Measurements from ENCODE around the gene MRPS21. TPM values are rescaled to one million over a fixed set of nuclear protein-coding genes. Genes with fewer than 3 reads are reported as not detected.

The MRPS21 gene
- total RNA-seq, 2 donors from 2014 or later: 74.8 to 84.2 TPM

GRCh38 chr1:150352866-150353265, 59.2 kb downstream of the MRPS21 start:
- DNase-seq: no peak
- Mint-ChIP-seq H3K27ac (no peak overlapping the region), H3K4me1 (ENCODE audit: low read depth) (no peaks in the 10 kb centered on the region), H3K4me3 (no peak overlapping the region), H3K27me3 (ENCODE audit: low read depth) (no peaks in the 10 kb centered on the region), H3K36me3 (ENCODE audit: insufficient read depth in 2 of 2) (peaks cover 10 to 28% of the 10 kb centered on the region in 2 donors), H3K9me3 (no peaks in the 10 kb centered on the region)
- no peak for ATAC-seq (replicated peaks in 1 of 2)

Other genes starting within 250 kb of the MRPS21 start
- 10 to 100 TPM; 32.4 to 35.4 TPM for gene VPS45, start 226.1 kb upstream of the MRPS21 start, total RNA-seq
- gene PLEKHO1, start 143.9 kb upstream of the MRPS21 start, total RNA-seq: 10 to 100 TPM; 21.9 to 42.7 TPM
- gene ANP32E, start 57.7 kb upstream of the MRPS21 start, total RNA-seq: 100 to 1,000 TPM; 151 to 157 TPM
- gene CA14, start 36.1 kb upstream of the MRPS21 start, total RNA-seq: not detected
- gene APH1A, start 24.8 kb upstream of the MRPS21 start, total RNA-seq: 100 to 1,000 TPM; 128 to 129 TPM
- 1 to 10 TPM; 1.9 to 2.8 TPM for gene C1orf54, start 21.1 kb upstream of the MRPS21 start, total RNA-seq
- gene CIART, start 11.3 kb upstream of the MRPS21 start, total RNA-seq: 1 to 10 TPM; 1.6 to 2.4 TPM
- gene PRPF3, start 27.7 kb downstream of the MRPS21 start, total RNA-seq: 10 to 100 TPM; 83.9 to 88.5 TPM
- 10 to 100 TPM; 31.9 to 32.7 TPM for gene RPRD2, start 70.3 kb downstream of the MRPS21 start, total RNA-seq
- gene TARS2, start 193.6 kb downstream of the MRPS21 start, total RNA-seq: 10 to 100 TPM; 49.8 to 66.4 TPM
- 1 to 10 TPM; 1.3 to 1.5 TPM for gene ECM1, start 214.2 kb downstream of the MRPS21 start, total RNA-seq
- under 1 TPM in 1 of 2 donors, not detected in 1; 0.79 TPM for gene FALEC, start 221.9 kb downstream of the MRPS21 start, total RNA-seq

Data from activated T-cell treated with anti-CD3 and anti-CD28 coated beads, Interleukin-2, amount 50 U/mL, for 72 hours (primary cell).